Astrocyte of the spinal cord (primary cell): ENCODE data around the gene PRKAR1B.

ENCODE experiments used
- DNase-seq: peaks from one replicate; pipeline ENCODE4 v3.0.0; 2011; ENCODE audit warnings: low read depth, low spot score
- H3K4me3 ChIP-seq: 2 replicates; pipeline ENCODE4 v1.5.1; 2011; ENCODE audit warnings: low read depth, mild to moderate bottlenecking, low read length, moderate library complexity
- CTCF ChIP-seq: IDR thresholded peaks from 2 replicates; pipeline ENCODE4 v1.5.1; 2012; ENCODE audit warnings: low read depth, mild to moderate bottlenecking, low read length, inconsistent platforms
- in situ Hi-C: cut with HindIII; loops from 2 replicates; pipeline ENCODE4 v1.10.0; 2017; ENCODE audit warnings: low sequenced_read_pairs

Gene PRKAR1B

GRCh38 chr7:706721-707120, 20.4 kb downstream of the PRKAR1B start:
- no peak for TF ChIP-seq CTCF
- in situ Hi-C loops: no loop called here
- H3K4me3 ChIP-seq: no peak overlapping the region
- DNase-seq: no peak

DNA sequence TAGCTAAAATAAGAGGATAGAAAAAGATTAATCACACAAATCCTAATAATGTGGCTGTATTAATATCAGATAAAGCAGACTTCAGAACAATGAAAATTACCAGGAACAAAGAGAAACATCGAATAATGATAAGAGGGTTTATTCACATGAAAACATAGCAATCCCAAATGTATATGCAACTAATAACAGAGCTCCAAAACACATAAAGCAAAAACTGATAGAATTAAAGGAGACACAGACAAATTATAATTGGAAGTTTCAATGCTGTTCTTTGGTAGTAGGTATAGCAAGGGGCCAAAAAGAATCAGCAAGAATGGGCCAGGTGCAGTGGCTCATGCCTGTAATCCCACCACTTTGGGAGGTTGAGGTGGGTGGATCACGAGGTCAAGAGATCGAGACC, 24.0 kb downstream of the PRKAR1B start:
- TF ChIP-seq CTCF: no peak
- DNase-seq: no peak
- in situ Hi-C loops: no loop called here
- no peak overlapping the region for H3K4me3 ChIP-seq

DNA sequence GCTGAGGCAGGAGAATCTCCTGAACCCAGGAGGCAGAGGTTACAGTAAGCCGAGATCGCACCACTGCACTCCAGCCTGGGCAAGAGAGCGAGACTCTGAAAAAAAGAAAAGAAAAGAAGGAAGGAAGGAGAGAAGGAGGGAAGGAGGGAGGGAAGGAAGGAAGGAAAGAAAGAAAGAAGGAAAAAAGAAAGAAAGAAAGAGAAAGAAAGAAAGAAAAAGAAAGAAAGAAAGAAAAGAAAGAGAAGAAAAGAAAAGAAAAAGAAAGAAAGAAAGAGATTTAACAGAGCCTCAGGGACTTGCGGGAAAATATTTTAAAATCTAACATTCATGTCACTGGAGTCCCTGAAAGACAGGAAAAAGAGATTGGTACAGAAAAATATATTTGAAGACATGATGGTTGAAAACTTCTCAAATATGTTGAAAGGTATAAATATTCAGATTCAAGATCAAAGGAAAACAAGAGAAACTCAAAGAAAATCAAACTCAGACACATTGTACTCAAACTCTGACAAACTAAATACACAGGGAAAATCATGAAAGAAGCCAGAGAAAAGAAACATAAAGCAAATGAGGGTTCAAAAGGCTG, 25.9 kb downstream of the PRKAR1B start:
- no peak for TF ChIP-seq CTCF

DNA sequence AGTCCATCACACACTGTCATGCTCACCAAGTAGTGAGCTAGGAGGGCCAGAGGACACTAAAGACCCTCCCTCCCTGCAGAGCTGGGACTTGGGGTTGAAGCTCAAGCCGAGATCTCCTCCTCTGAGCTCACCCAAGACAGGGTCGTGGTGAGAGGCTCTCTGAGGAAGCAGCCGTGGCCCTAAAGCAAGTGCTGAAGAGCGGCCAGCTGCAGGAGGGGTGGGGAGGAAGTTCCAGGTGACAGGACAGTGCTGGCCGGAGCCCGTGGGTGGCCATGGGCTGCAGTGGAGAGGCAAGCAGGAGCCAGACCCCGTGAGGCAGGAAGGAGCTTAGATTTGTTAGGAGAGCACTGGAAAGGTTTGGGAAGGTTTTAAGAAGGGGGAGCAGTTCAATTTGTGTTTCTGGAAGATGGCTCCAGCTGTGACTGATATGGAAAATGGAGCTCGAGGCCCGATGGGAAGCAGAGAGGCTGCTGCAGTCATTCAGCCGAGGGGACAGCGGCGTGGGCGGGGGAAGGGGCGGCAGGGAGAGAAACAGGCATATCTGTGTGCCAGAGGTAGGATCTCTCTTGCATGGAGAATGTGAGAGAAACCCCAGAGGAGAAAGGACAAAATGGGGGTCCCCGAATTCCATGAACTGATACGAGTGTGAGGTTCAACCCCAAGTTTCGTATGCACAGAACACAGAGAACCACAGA, 27.5 kb downstream of the PRKAR1B start:
- in situ Hi-C loops: no loop called here
- no peak for TF ChIP-seq CTCF
- DNase-seq: no peak
- no peak overlapping the region for H3K4me3 ChIP-seq

More for the DNA sequence above, 25.9 kb downstream of the PRKAR1B start:
- in situ Hi-C loops: no loop called here
- DNase-seq: no peak
- no peak overlapping the region for H3K4me3 ChIP-seq

DNA sequence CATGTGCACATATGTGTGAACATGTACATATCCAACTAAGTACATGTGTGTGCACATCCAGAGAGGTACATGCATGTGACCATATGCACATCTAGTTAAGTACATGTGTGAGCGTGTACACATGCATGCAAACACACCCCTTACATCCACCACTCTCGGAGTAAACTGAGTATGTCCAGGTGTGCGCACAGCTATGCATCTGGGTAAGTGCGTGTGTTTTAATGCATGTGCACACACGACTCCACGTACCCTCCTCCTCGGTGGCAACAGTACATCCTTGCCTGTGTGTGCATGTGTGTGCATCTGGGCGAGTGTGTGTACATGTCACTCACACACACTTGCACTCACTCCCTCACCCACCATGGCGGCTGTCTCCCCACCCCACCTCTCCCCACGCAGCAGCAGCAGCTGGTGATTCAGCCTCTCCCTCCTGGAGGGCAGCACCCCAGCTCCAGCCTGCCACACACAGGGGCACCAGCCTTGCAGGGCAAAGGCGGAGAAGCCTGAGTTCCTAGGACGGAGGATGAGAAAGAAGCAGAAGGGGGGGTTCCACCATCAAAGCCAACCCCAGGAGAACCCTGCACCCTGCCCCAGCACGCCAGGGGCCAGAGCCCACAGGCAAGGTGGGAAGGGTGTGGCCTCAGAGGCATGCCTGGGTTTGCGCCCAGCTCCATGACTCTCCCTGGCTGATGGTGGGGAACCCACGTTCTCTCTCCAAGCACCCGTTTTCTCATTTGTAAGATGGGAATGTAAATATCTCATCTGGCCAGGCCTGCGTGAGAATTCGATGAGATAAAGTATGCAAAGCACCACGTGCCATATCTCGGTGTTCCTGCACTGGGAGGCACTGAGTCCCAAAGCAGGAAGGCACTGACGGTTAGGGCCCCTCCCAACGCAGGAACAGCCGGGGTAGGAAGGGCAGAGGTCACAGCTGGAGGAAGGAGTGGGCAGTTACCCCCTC, 28.3 kb downstream of the PRKAR1B start:
- TF ChIP-seq CTCF: no peak
- no peak overlapping the region for H3K4me3 ChIP-seq
- in situ Hi-C loops: no loop called here
- no peak for DNase-seq

GRCh38 chr7:696812-697551, 30.1 kb downstream of the PRKAR1B start:
- no peak for DNase-seq
- H3K4me3 ChIP-seq: no peak overlapping the region
- in situ Hi-C loops: no loop called here
- TF ChIP-seq CTCF: no peak
